ENCODE results near the gene CRIM1.

CRIM1 gene

DNA sequence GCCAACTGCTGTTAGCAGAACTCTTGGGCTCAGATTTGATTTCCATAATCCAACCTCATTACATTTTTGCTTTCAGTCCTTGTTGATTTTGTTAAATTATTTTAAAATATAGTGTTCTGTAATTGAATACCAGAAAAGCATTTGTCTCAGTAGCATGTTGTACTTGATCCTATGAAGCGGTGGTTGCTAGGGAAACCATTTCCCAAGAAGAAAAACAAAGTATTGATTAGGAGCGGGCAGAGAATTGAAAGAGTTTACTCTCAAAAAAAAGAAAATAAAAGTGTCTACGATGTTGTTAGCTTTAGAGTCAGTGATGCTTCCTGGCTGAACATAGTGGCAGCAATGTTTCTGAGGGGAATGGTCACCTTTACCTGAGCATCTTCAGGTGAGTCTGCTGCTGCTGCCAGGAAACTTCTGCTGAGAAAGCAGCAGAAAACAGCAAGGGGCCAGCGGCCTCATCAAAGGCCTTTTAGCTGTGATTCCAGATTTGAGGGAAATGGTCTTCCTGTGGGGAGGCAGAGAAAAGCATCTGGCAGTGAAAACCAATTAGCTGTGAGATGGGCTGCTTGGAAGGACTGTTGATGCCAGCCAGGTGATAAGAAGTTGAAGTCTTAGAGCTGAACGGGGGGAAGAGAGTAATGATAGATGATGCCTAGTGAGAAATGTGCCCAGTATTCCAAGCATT lies 37.1 kb downstream of the CRIM1 start:
- no peak for DNase-seq (ENCODE audit: extremely low read depth in 1 of 2, low read depth in 1 of 2)

DNA sequence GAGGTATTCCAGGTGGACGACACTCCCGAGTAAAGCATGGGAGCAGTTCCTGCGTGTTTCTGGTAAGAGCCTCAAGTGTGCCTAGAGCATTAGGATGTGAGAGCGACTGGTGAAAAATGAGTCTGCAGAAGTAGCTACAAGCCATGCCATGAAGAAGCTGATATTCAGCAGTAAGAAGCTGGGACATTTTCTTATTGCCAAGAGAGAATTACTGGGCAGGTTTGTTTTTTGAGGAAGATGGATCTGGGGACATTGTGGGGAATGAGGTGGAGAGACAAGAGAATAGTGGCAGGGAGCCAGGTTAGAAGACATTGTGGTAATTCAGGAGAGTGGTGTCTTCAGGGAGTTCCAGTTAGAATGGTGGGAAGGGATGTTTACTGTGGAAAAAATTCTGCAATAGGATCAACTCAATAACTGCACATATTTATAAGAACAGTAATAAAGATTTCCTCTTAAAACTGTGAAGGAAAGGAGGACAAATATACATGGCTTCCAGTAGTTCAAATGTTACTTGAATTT lies 38.2 kb downstream of the CRIM1 start:
- no peak for DNase-seq (ENCODE audit: extremely low read depth in 1 of 2, low read depth in 1 of 2)

DNA sequence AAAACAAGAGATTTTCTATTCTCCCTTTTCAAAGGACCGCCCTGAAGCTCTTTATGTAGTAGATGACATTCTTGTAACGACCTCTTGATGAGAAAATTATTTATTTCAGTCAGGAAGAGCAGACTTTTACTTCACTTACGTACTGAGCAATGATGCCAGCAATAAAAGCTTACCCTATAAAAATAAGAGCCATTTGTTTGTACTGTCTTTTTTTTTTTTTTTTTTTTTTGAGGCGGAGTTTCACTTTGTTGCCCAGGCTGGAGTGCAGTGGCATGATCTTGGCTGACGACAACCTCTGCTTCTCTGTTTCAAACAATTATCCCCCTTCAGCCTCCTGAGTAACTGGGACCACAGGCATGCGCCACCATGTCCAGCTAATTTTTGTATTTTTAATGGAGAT lies 39.2 kb downstream of the CRIM1 start:
- no peak for DNase-seq (ENCODE audit: extremely low read depth in 1 of 2, low read depth in 1 of 2)

GRCh38 chr2:36395866-36396265 lies 40.3 kb downstream of the CRIM1 start:
- no peak for DNase-seq (ENCODE audit: extremely low read depth in 1 of 2, low read depth in 1 of 2)

DNA sequence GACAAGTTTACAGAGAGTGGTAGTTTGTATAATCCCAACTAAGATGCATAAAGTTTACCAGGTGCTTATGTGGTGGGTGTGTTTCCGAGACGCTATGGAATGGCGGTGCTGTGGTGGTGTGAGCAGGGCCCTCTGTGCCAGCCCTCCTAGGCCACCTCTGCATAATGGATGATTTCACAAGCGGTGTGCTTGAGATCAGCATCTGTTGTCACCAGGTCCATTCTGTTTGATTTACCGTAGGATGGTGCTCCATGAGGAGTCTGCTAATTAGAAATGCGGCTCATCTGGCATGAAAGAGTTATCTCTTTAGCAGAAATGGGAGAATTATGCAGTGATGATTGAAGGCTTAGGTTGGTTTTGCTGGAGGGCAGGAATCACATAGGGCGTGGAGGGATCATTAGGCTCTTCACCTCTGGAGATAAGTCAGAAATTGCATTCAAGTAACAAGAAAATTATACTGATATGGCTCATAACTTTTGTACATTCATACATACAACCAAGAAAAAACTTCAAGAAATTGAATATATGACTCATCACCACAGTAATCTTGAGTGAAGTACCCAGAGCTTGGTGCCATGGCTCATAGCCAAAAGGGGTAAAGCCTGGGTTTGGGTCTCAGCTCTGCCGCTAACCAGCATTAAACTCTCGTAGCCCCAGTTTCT lies 41.4 kb downstream of the CRIM1 start:
- no peak for DNase-seq (ENCODE audit: extremely low read depth in 1 of 2, low read depth in 1 of 2)

DNA sequence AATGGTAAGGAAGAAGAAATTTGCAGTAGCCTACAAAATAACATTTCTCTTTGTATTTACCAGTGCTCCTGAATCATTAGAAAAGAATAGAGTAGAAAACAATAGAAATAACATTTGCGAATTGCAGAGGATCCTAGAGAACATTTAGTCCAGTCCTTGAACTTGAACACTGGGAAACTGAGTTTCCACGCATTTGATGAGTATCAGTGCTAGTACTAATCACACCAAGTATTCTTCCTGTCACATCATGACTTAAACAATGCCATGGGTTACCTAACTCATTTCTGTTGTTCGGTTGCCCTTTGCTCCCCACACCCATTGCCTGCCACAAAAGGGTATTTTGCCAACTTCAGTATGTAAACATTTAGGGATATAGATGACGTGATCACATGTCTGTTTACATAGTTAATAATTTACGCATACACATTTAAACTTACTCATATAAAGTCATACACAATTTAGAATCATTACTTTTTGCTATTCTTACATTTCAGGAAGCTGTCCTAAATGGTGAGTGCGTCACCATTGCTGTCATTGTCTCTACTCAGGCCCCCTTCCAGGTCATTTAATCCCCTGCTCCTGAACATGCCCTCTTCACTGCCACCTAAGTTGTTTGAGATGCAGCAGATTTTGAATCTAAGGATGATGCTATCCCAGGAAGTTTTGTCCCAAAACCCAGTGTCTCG lies 42.3 kb downstream of the CRIM1 start:
- no peak for DNase-seq (ENCODE audit: extremely low read depth in 1 of 2, low read depth in 1 of 2)

DNA sequence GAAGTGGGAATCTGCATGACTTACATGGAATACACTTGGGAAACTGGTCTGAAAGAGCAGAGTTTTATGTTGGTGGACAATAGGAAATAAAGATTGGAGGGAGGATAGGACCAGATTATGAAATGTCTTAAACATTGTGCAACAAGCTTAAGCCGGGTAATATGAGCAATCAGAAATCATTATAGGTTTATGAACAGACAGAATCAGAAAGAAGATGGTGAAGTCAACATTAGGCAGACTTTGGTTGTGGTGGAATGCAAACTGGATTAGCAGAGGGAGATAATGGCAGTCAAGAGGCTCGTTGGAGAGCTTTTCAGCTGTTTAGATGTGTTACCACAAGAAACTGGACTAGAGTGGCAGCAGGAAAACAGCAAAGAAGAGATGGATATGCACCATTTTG lies 43.5 kb downstream of the CRIM1 start:
- no peak for DNase-seq (ENCODE audit: extremely low read depth in 1 of 2, low read depth in 1 of 2)

GRCh38 chr2:36403675-36404230 lies 48.2 kb downstream of the CRIM1 start:
- DNase-seq (ENCODE audit: extremely low read depth in 1 of 2, low read depth in 1 of 2): no peak

GRCh38 chr2:36404318-36404717 lies 48.7 kb downstream of the CRIM1 start:
- no peak for DNase-seq (ENCODE audit: extremely low read depth in 1 of 2, low read depth in 1 of 2)

DNA sequence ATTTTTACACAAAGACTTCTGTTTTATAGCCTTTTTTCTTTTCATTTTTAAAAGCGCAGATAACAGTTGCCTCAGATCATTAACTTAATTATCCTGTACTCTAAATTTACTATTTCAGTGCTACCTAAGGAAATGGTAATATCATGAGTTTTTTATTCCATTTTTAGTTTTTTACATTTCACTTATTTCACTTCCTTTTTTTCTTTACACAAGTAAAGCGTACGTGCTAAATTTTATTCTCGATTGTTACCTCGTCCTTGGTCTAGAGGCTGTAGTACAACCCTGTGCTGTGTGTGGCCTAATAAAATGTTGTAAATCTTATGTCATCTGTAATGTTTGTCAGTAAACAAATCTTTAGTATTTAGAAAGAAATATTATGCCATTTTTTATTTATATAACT lies 49.2 kb downstream of the CRIM1 start:
- DNase-seq (ENCODE audit: extremely low read depth in 1 of 2, low read depth in 1 of 2): no peak

DNA sequence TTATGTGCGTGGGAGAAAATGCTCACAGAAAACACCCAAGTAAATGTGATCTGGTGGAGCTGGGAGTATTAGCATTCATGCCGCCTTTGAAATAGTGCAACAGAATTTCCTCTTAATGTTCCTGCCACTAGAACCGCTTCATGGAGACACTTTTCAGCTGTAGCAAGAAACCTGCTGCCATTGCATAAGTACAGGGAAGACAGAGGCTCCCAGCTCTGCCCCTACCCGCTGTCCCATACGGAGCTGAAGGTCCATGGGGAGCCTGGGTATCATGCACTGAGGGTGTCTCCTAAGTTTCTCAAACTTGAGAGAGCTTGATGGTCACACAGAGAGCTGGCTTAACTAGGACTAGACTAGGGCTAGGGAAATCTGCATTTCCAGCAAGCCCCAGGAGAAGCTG lies 49.6 kb downstream of the CRIM1 start:
- DNase-seq (ENCODE audit: extremely low read depth in 1 of 2, low read depth in 1 of 2): no peak

- DNase-seq (ENCODE audit: extremely low read depth in 1 of 2, low read depth in 1 of 2): no peak
Measured at GRCh38 chr2:36406296-36406695, 50.7 kb downstream of the CRIM1 start.

DNA sequence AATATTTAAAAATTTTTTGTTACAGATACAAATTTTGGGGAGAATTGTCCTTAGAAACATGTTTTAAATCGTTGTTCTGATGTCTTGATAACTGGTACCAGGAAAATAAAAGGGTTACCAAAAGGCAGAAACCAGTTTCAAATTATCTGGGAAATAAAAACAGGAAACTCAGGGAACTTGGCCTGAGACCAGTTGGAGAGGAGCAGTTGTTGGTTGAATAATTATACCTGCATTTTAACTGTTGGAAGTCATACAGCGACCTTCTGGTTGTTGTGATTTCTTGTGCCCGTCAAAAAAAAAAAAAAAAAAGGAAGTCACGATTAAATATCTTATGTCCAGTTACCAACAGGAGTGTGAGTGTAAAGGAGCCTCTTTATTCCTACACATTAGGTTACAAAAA lies 51.8 kb downstream of the CRIM1 start:
- DNase-seq (ENCODE audit: extremely low read depth in 1 of 2, low read depth in 1 of 2): no peak

DNA sequence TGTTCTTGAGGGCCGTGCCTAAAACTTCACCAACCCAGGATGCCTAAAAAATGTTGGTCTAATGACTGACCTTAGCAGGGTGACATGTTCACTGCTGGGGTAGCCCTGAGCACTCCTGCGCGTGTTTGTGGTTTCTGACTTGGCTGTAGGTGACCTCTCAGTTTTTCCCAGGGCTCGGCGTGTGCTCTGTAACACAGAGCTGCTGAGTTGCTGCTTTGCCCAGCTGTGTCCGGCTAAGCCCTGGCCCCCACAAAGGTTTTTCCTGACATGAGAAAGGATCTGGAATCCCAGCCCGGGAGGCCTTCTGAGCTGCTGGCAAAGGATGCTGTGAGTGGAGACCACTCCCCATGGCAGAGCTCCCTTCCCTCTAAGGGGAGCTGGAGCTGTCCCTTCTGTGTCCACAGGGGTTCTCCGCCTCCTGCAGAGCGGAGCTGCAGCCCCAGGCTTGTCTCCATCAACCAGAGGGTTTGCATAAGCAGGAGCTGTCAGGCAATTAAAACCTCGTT lies 52.7 kb downstream of the CRIM1 start:
- no peak for DNase-seq (ENCODE audit: extremely low read depth in 1 of 2, low read depth in 1 of 2)

DNA sequence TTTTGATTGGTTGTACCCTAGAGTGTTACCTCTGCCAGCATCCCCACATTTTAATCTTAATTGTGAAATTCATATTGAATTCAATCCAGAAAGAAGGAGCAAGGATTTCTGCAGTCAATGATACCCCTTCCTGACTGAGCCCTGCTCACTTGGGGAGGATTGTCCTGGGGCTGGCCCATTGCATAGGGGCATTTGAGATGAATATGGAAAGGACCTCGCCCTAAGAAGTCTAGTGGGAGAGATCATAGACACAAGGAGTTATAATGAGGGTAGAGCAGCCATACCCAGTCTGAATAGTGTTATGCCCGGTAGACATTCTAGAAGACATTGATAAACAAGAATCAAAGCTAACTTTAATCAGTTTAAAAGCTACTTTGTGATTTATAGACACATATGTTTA lies 53.8 kb downstream of the CRIM1 start:
- no peak for DNase-seq (ENCODE audit: extremely low read depth in 1 of 2, low read depth in 1 of 2)

DNA sequence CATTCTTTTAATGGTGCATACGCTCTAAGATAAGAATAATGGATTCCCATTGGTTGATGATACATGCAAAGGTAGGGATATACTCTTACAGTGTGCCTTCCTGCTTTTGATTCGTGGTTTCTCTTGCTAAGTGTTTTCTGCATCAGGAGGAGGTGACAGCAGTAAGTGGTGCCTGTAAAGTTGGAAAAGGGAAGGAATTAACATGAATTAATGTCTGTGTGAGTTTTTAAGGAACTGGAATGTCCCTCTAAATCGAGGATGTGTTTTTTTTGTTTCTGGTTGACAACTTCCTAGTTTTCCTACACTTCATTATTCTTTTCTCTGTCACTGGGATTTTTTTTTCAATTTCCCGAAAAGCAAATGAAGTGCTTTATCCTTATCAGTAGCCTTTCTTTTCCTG lies 54.4 kb downstream of the CRIM1 start:
- DNase-seq (ENCODE audit: extremely low read depth in 1 of 2, low read depth in 1 of 2): no peak

- no peak for DNase-seq (ENCODE audit: extremely low read depth in 1 of 2, low read depth in 1 of 2)
Measured at GRCh38 chr2:36410681-36411080, 55.1 kb downstream of the CRIM1 start.

- no peak for DNase-seq (ENCODE audit: extremely low read depth in 1 of 2, low read depth in 1 of 2)
Measured at GRCh38 chr2:36411962-36412444, 56.4 kb downstream of the CRIM1 start.

DNA sequence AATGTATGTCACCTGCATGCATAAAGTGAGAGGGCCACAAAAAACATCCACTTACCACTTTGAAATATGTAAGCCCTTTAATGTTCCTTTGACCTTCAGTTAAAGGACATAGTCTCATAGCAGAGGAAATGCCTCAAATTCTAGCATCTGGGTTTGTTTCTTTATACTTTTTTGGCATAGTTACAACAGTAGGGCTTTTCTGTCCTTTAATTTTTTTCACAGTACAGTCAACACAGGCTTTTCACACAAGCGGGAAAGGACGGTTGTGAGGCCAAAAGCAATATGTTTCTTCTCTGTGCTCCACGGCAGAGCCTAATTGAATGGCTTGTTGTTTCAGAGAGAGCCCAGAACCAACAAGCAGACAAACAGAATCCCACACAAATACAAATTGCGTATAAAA lies 57.6 kb downstream of the CRIM1 start:
- no peak for DNase-seq (ENCODE audit: extremely low read depth in 1 of 2, low read depth in 1 of 2)

DNA sequence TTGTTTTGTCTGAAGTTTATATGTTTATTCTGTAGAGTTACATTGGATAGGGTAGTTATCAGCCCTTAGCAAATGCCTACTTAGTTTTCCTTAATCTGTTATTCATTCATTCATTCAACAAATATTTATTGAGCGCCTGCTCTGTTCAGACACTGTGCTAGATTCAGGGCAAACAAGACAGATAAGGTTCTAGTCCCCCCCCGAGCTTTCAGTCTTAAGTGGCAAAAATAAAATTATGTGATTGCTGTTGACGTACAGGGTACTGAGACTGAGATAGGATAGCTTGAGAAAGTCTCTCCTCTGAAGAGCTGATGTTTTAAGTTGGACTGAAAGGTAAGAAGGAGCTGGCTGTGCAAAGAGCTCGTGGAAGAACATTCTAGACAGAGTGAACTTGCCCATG lies 58.7 kb downstream of the CRIM1 start:
- DNase-seq (ENCODE audit: extremely low read depth in 1 of 2, low read depth in 1 of 2): no peak

DNA sequence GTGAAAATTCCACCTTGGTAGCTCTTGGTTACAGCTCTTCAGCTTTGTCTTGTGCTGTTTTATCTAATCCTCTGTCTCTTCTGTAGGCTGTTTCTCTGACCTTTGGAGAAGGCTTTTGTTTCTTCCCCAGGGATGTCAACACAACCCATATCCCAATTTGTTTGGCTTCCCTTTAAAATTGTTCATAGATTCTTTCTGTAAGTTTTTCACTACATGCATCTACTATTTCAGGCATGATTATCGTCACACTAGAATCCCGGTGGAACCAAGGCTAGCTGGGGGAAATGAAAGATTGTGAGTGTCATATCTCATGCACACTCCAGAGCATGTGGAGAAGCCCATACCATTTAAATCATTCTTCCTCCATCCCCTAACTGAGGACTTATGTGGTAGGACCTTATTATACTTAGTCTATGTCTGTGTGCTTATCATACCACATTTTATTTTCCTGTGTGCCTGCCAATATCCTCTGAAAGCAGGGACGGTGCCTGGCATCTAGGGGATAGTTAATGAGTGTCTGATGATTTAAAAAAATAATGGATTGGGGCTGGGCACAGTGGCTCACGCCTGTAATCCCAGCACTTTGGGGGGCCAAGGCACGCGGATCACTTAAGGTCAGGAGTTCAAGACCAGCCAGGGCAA lies 59.9 kb downstream of the CRIM1 start:
- no peak for DNase-seq (ENCODE audit: extremely low read depth in 1 of 2, low read depth in 1 of 2)

Measured in stimulated activated CD8-positive, alpha-beta memory T cell treated with anti-CD3 and anti-CD28 coated beads, Interleukin-7, amount 100 ng/mL, for 48 hours (primary cell).